ENCODE data around the gene BRPF3. TPM values are rescaled to one million over a fixed set of nuclear protein-coding genes. Genes with fewer than 3 reads are reported as not detected.

Gene BRPF3
- 20.8 TPM for total RNA-seq

DNA sequence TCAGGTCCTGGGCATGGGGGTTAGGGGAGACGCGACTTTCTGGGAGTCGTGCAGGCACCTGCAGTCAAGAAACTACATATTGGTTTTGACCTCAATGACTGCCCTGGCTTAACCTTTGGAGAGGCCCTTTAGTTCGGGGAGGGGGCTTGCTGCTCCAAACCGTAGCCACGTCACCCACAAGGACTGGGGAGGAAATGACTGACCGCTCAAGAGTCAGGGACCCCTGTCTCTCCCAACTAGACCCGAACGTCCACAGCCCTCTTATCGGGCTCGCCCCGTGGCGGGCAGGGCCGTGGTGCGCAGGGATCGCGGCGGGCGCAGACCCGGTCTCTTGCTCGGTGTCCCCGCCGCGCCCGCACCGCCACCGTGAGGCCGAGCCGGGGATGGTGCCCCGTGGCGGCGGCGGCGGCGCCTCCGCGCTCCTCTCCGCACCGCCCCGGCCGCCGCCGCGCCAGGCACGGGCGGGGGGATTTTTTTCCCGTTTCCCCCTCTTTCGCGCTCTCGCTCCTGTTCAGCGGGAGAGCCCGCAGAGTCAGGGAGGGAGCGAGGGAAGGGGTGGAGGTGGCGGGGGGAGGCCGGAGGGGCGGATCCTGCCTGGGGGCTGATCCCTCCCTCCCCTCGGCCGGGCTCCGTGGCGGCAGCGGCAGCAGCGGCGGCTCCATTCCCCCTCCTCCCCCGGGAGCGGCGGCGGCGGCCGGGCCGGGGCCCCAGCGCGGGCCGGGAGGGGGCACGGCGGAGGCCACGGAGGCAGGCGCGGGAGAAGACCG lies at the start of gene BRPF3:
Gene BRPF3 (plus strand): TSS at position 632 of the 767 bp plus-strand sequence. CDS start 3,579 bp downstream, outside the sequence.

DNA sequence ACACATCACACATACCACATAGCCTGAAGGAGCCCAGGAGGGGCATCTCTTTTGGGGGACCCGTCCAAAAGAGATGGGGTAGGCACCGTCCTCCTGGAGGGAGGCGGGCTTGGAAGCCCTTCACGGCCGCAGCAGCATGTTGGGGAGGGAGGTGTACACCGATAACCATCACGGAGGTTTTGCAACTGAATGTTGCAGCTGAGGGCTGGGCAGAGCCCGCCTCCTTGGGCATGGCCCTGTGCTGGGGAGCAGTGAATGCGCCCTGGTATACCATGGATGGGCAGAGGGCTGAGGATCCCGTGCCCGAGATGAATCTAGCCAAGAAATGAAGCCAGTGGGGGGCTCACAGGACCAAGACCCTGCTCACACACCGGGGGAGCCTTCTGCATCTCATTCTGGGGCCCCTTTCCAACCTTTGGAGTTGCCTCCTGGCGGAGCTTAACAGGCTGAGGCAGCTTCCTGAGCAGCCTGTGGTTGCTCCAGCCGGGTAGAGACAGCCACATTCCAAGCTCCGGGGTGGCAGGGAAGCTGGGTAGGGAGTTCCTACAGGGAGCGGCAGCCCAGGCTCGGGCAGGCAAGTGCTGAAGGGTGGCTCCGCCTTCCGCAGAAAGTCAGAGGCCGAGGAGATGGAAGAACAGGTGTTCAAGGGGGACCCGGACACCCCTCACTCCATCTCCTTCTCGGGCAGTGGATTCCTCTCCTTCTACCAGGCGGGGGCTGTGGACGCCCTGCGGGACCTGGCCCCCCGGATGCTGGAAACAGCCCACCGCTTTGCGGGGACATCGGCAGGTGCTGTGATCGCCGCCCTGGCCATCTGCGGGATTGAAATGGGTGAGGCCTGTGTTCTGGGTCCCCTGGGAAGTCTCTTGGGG lies 73.5 kb downstream of the BRPF3 start, which contains the start of gene PNPLA1:
Gene PNPLA1 (plus strand): TSS at position 227 of the 872 bp plus-strand sequence. CDS start 400 bp downstream, at position 627.

Other genes starting within 250 kb of the BRPF3 start
- 9.0 TPM for gene SLC26A8, start 172.1 kb upstream of the BRPF3 start, total RNA-seq
- 39.4 TPM for gene MAPK14, start 168.9 kb upstream of the BRPF3 start, total RNA-seq
- 3.9 TPM for gene MAPK13, start 66.2 kb upstream of the BRPF3 start, total RNA-seq
- not detected for gene PNPLA1, start 73.3 kb downstream of the BRPF3 start, total RNA-seq
- not detected for gene BNIP5, start 140.1 kb downstream of the BRPF3 start, total RNA-seq
- not detected for gene ETV7, start 190.9 kb downstream of the BRPF3 start, total RNA-seq
- not detected for gene PXT1, start 246.1 kb downstream of the BRPF3 start, total RNA-seq
- 60.9 TPM for gene KCTD20, start 246.3 kb downstream of the BRPF3 start, total RNA-seq

Measured in diencephalon (tissue), 1 donor.